Endothelial cell of umbilical vein (primary cell): Measurements from ENCODE around the gene MISP. TPM values are rescaled to one million over a fixed set of nuclear protein-coding genes. Genes with fewer than 3 reads are reported as not detected.

Experiments used
- BruUV-seq: library from RNA; stranded (reverse); fragments of 400-500 nt; replicated peaks from 2 replicates; lab custom pipeline; 2021; lab: Mats Ljungman, UMichigan
- CTCF ChIA-PET: fragments of 300-600, 350-600 bp; sonication (Branson Sonifier 250); formaldehyde crosslinking; loops from one replicate; lab custom pipeline; 2021; ENCODE audit warnings: antibody characterized with exemption, inconsistent platforms; lab: Charles Lee
- POLR2A ChIA-PET: fragments of 300-600, 350-600 bp; sonication (Branson Sonifier 250); formaldehyde crosslinking; loops from one replicate; lab custom pipeline; 2021; ENCODE audit warnings: antibody characterized with exemption, inconsistent platforms; lab: Charles Lee
- DNase-seq: peaks from one replicate; pipeline ENCODE4 v3.0.0-alpha.2; 2011; ENCODE audit warnings: low read depth, low spot score
- FAIRE-seq: peaks from 2 replicates; lab custom pipeline; 2011; peaks lifted over from hg19 to GRCh38; lab: Jason Lieb, UNC
- H2AFZ ChIP-seq: 2 replicates; pipeline ENCODE4 v1.6.0; 2012; ENCODE audit warnings: low read depth, low read length, control low read depth, inconsistent platforms
- H3K27ac ChIP-seq: 2 replicates; pipeline ENCODE4 v1.5.1; 2011; ENCODE audit warnings: low read depth, mild to moderate bottlenecking, control low read depth, low read length, moderate library complexity; ENCODE audit not compliant: insufficient read depth
- H3K27me3 ChIP-seq, 2 experiments: 2 replicates each; pipeline versions ENCODE4 v1.6.0 to v1.6.1; 2011; ENCODE audit warnings: low read length in 2 of 2, mixed read lengths in 1 of 2; ENCODE audit not compliant: control insufficient read depth in 2 of 2, insufficient read depth in 2 of 2
- H3K36me3 ChIP-seq, 2 experiments: 2 replicates in 1 of 2; 3 replicates in 1 of 2; pipeline ENCODE4 v1.5.1; 2011; ENCODE audit warnings: low read length in 2 of 2, mild to moderate bottlenecking in 1 of 2, moderate library complexity in 1 of 2; ENCODE audit not compliant: control insufficient read depth in 2 of 2, insufficient read depth in 2 of 2; ENCODE audit errors: extremely low read depth in 1 of 2
- H3K4me1 ChIP-seq: 3 replicates; pipeline ENCODE4 v1.5.1; 2011; ENCODE audit warnings: mild to moderate bottlenecking, low read length; ENCODE audit not compliant: control insufficient read depth, insufficient read depth; ENCODE audit errors: extremely low read depth
- H3K4me2 ChIP-seq: 2 replicates; pipeline ENCODE4 v1.6.1; 2011; ENCODE audit warnings: low read length, control low read depth, mixed read lengths; ENCODE audit not compliant: insufficient read depth
- H3K4me3 ChIP-seq, 3 experiments: fragments of 200-600 bp in 1 of 3; sonication (generic), shearing (Covaris generic) in 1 of 3; replicated peaks in 1 of 3; 2 replicates each; pipeline ENCODE4 v1.5.1; 2011 to 2016; ENCODE audit warnings: control low read depth in 3 of 3, low read length in 3 of 3, mild to moderate bottlenecking in 2 of 3, inconsistent platforms in 1 of 3, low read depth in 1 of 3, moderate library complexity in 1 of 3; ENCODE audit not compliant: insufficient read depth in 1 of 3
- H3K79me2 ChIP-seq: 2 replicates; pipeline ENCODE4 v1.6.0; 2012; ENCODE audit warnings: low read length, inconsistent platforms; ENCODE audit not compliant: control insufficient read depth, insufficient read depth
- H3K9ac ChIP-seq: replicated peaks from 2 replicates; pipeline ENCODE3; 2011; ENCODE audit warnings: low read length, control low read depth; ENCODE audit not compliant: insufficient read depth; ENCODE audit errors: extremely low read depth
- H3K9me1 ChIP-seq: replicated peaks from 3 replicates; pipeline ENCODE4 v1.6.0; 2011; ENCODE audit warnings: mild to moderate bottlenecking, low read length; ENCODE audit not compliant: control insufficient read depth, insufficient read depth; ENCODE audit errors: extremely low read depth
- H3K9me3 ChIP-seq: replicated peaks from 2 replicates; pipeline ENCODE4 v1.5.1; 2012; ENCODE audit warnings: low read length, inconsistent platforms; ENCODE audit not compliant: control insufficient read depth, insufficient read depth
- H4K20me1 ChIP-seq: replicated peaks from 2 replicates; pipeline ENCODE3; 2011; ENCODE audit warnings: mild to moderate bottlenecking, low read length; ENCODE audit not compliant: control insufficient read depth, insufficient read depth; ENCODE audit errors: extremely low read depth
- CTCF ChIP-seq, 2 donors: IDR thresholded peaks; 1 replicate in 1 of 2; 2 replicates in 1 of 2; pipeline ENCODE4 v1.5.1; 2011; ENCODE audit warnings: low read length in 2 of 2, mild to moderate bottlenecking in 2 of 2, moderate library complexity in 2 of 2, control low read depth in 1 of 2, inconsistent platforms in 1 of 2, low read depth in 1 of 2; ENCODE audit not compliant: insufficient read depth in 1 of 2; ENCODE audit errors: extremely low read depth in 1 of 2
- EZH2 ChIP-seq: IDR thresholded peaks from 2 replicates; pipeline ENCODE4 v1.6.1; 2012; ENCODE audit warnings: borderline replicate concordance, low read depth, mild to moderate bottlenecking, moderate library complexity, low read length, inconsistent platforms; ENCODE audit not compliant: severe bottlenecking
- FOS ChIP-seq: IDR thresholded peaks from 2 replicates; pipeline ENCODE4 v1.6.1; 2011; ENCODE audit warnings: mild to moderate bottlenecking, low read length, moderate library complexity, borderline replicate concordance; ENCODE audit not compliant: insufficient read depth
- JUN ChIP-seq: IDR thresholded peaks from 2 replicates; pipeline ENCODE4 v1.6.1; 2011; ENCODE audit warnings: borderline replicate concordance, low read depth; ENCODE audit not compliant: insufficient read length, insufficient read depth
- MYC ChIP-seq: IDR thresholded peaks from one replicate; pipeline ENCODE4 v1.6.1; 2011; ENCODE audit warnings: mild to moderate bottlenecking, low read depth, low read length
- POLR2A ChIP-seq: IDR thresholded peaks from 2 replicates; pipeline ENCODE4 v1.6.1; 2012; ENCODE audit warnings: low read depth, mild to moderate bottlenecking, control low read depth, low read length
- POLR2AphosphoS5 ChIP-seq: IDR thresholded peaks from 2 replicates; pipeline ENCODE4 v1.6.1; 2012; ENCODE audit warnings: low read depth, mild to moderate bottlenecking, control low read depth, low read length, moderate library complexity; ENCODE audit not compliant: insufficient read depth
- dilution Hi-C: fragments of 300-500 bp; cut with MboI; formaldehyde crosslinking; loops from one replicate; pipeline ENCODE4 v1.15.0; 2019; ENCODE audit warnings: low sequenced_read_pairs; ENCODE audit not compliant: extremely low pct_ligation_motif_present
- intact Hi-C: fragments of 100-400 bp; cut with micrococcal nuclease; formaldehyde crosslinking; loops from one replicate; pipeline ENCODE4 v1.10.0; 2022
- polyA plus RNA-seq, 4 experiments: library from polyadenylated mRNA; depleted of rRNA in 3 of 4; stranded (reverse) in 3 of 4; unstranded in 1 of 4; fragments of >200 nt; gene quantifications; 2 replicates each; pipeline versions ENCODE4 v1.2.1 to v1.2.3, GENCODE V29; 2011 to 2012; ENCODE audit warnings: missing spikeins in 1 of 4
- total RNA-seq: library from RNA; stranded (reverse); gene quantifications from 2 replicates; pipeline ENCODE4 v1.2.3, GENCODE V29; 2021

MISP gene
- total and polyA plus RNA-seq, 2 donors (not counting 3 experiments of a cell fraction or from before 2014, with no cell fraction given) = not detected

GRCh38 chr19:723247-723646, 27.7 kb upstream of the MISP start:
- TF ChIP-seq JUN = no peak
- TF ChIP-seq POLR2AphosphoS5 = no peak
- no peak for TF ChIP-seq CTCF (IDR thresholded peaks at IDR 0.05; ENCODE audit: extremely low read depth in 1 of 2, insufficient read depth in 1 of 2, low read depth in 1 of 2, low read length in 2 of 2)
- no peak for TF ChIP-seq MYC
- no peak for TF ChIP-seq POLR2A
- no peak for TF ChIP-seq FOS
- FAIRE-seq (no peak), DNase-seq (no peak)
- Histone ChIP-seq H3K4me3 (no peak overlapping the region), H3K9me1 (no peaks in the 10 kb centered on the region), H3K4me2 (no peak overlapping the region), H2AFZ (no peak overlapping the region), H3K9ac (no peak overlapping the region), H3K4me1 (peaks cover 5% of the 10 kb centered on the region), H3K79me2 (no peaks in the 10 kb centered on the region), H3K36me3 (no peaks in the 10 kb centered on the region), H3K27me3 (no peaks in the 10 kb centered on the region), H3K27ac (no peak overlapping the region), H4K20me1 (no peaks in the 10 kb centered on the region), H3K9me3 (no peaks in the 10 kb centered on the region)
- POLR2A ChIA-PET = interaction anchor here (0.7 kb wide), 1 partner anchor 91 kb away, joined by 7 read pairs; no protein-coding TSS in a partner anchor
- CTCF ChIA-PET = interaction anchor here (0.8 to 1.2 kb wide), 2 partner anchors 11 to 16 kb away, joined by 3 to 8 read pairs; no protein-coding TSS in a partner anchor
- dilution Hi-C loops (no loop called here), intact Hi-C loops (no loop called here)
- no TSS peak for BruUV-seq

DNA sequence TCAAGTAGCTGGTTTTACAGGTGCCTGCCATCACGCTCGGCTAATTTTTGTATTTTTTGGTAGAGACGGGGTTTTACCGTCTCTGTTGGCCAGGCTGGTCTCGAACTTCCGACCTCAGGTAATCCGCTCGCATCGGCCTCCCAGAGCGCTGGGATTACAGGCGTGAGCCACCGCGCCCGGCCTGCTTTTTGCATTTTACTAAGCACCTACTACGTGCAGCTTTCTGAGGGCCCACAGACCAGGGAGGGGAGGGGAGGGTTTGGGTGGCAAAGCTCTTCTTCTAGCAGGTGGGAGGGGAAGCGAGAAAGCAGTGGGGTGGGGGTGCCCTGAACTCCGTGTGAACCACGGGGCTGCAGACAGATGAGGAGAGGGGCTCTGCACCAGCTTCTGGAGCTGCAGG, 27.2 kb upstream of the MISP start:
- no peak for DNase-seq
- no peaks in the 10 kb centered on the region for H3K9me1 ChIP-seq

More for the DNA sequence above, 27.2 kb upstream of the MISP start:
- Histone ChIP-seq H3K9me3 (no peaks in the 10 kb centered on the region), H3K4me2 (no peak overlapping the region), H3K79me2 (no peaks in the 10 kb centered on the region), H3K4me1 (peaks cover 8% of the 10 kb centered on the region), H3K9ac (no peak overlapping the region), H3K36me3 (no peaks in the 10 kb centered on the region), H2AFZ (no peak overlapping the region), H3K27ac (no peak overlapping the region), H3K4me3 (no peak overlapping the region), H4K20me1 (no peaks in the 10 kb centered on the region), H3K27me3 (no peaks in the 10 kb centered on the region)
- intact Hi-C loops = no loop called here
- ChIA-PET CTCF (interaction anchor here (0.8 to 1.2 kb wide), 2 partner anchors 10 to 16 kb away, joined by 3 to 8 read pairs; no protein-coding TSS in a partner anchor), POLR2A (interaction anchor here (0.7 kb wide), 1 partner anchor 91 kb away, joined by 7 read pairs; no protein-coding TSS in a partner anchor)
- dilution Hi-C loops = no loop called here
- no peak for FAIRE-seq
- no TSS peak for BruUV-seq
- no peak for TF ChIP-seq EZH2
- no peak for TF ChIP-seq POLR2AphosphoS5
